SK-N-MC (cell line): ENCODE measurements around the gene CYB5A.

ENCODE experiments used
- EZH2 ChIP-seq: fragments of 200-600 bp; sonication (generic); IDR thresholded peaks from one replicate; pipeline ENCODE4 v1.6.1; 2017; ENCODE audit warnings: antibody characterized with exemption
- POLR2AphosphoS5 ChIP-seq: IDR thresholded peaks from 2 replicates; pipeline ENCODE4 v1.6.1; 2012; ENCODE audit warnings: mild to moderate bottlenecking, low read depth, low read length, borderline replicate concordance

DNA sequence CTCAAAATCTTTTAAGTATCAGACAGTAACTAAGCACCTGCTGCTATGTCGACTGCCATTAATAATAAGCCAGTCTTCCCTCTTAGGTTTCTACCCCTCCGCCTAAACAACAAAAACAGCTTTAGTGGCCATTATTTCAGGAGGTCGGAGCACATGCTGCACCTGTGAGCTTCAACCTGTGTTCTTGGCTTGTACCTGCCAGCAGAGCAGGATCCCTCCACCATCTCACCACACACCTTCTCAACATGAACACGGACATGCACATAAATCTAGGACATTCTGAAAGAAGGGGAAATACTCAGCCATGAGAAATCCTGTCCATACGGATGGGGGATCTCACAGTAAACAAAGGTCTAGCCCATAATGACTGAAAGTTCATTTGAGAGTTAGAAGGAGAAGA is 3.7 kb downstream of the CYB5A start:
- TF ChIP-seq EZH2 (no peak), POLR2AphosphoS5 (no peak)
